ENCODE measurements around the gene ZBTB11. TPM values are rescaled to one million over a fixed set of nuclear protein-coding genes. Genes with fewer than 3 reads are reported as not detected.
A peak's percentile ranks its signal among the peaks of the same experiment; 100 is the strongest.

ZBTB11 gene
- total and polyA plus RNA-seq, 2 experiments from 2014 or later = 8.7 to 21.4 TPM

DNA sequence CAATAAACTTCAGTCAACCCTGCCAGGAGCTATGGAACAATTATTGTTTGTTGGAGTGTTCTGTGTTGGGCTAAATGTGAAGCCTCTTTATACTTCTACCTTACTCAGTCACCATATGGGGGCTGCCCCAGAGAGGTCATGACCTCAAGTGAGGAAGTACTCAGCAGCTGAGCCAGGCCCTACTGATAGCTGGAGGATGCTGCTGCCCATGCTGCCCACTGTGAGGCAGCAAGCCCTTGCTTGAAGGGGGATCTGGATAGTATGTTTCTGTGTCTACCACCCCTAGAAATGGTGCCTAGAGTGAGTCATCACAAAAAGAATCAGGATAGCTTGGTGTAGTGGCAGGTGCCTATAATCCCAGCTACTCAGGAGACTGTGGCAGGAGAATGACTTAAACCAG, 14.0 kb upstream of the ZBTB11 start:
- Histone ChIP-seq H4K20me1 (ENCODE audit: insufficient read depth) (no peaks in the 10 kb centered on the region), H3F3A (ENCODE audit: insufficient read depth) (peaks cover 7% of the 10 kb centered on the region; the same call in 1 of the 2 replicates), H3K9me3 (ENCODE audit: low read depth) (no peaks in the 10 kb centered on the region), H3K36me3 (ENCODE audit: low read depth) (no peaks in the 10 kb centered on the region), H3K27ac (no peak overlapping the region), H3K4me1 (ENCODE audit: insufficient read depth) (peaks cover 5% of the 10 kb centered on the region; the same call in 1 of the 2 replicates), H3K4me2 (ENCODE audit: unreplicated experiment) (no peak overlapping the region), H2AFZ (no peak overlapping the region), H3K9me2 (ENCODE audit: insufficient read depth) (no peaks in the 10 kb centered on the region), H3K4me3 (no peak overlapping the region), H3K27me3 (replicated peaks; ENCODE audit: insufficient read depth) (no peaks in the 10 kb centered on the region), H3K9ac (no peak overlapping the region), H3K79me2 (ENCODE audit: insufficient read depth) (peaks cover 5% of the 10 kb centered on the region)
- no peak for DNase-seq
- in situ Hi-C loops (cut with MboI) = no loop called here
- TF ChIP-seq EZH2 (IDR thresholded peaks at IDR 0.05; ENCODE audit: insufficient read depth, poor library complexity, severe bottlenecking) = no peak
- no peak for TF ChIP-seq EZH2phosphoT487 (IDR thresholded peaks at IDR 0.05; ENCODE audit: insufficient read depth, low read depth)

- H3K27ac ChIP-seq = no peak overlapping the region
- no peak for DNase-seq
- H3K4me1 ChIP-seq (ENCODE audit: insufficient read depth) = peaks cover 11% of the 10 kb centered on the region
- no peaks in the 10 kb centered on the region for H3K9me2 ChIP-seq (ENCODE audit: insufficient read depth)
- no peaks in the 10 kb centered on the region for H3K9me3 ChIP-seq (ENCODE audit: low read depth)
- no peak overlapping the region for H3K4me2 ChIP-seq (ENCODE audit: unreplicated experiment)
- peaks cover 22% of the 10 kb centered on the region for H3K79me2 ChIP-seq (ENCODE audit: insufficient read depth)
- no peaks in the 10 kb centered on the region; the same call in 1 of the 2 replicates for H4K20me1 ChIP-seq (ENCODE audit: insufficient read depth)
- in situ Hi-C loops (cut with MboI) = no loop called here
- H3K36me3 ChIP-seq (ENCODE audit: low read depth) = peaks cover 13% of the 10 kb centered on the region; the same call in 1 of the 2 replicates
- H3K27me3 ChIP-seq (replicated peaks; ENCODE audit: insufficient read depth) = no peaks in the 10 kb centered on the region
- TF ChIP-seq EZH2phosphoT487 (IDR thresholded peaks at IDR 0.05; ENCODE audit: insufficient read depth, low read depth) = no peak
- no peak for TF ChIP-seq EZH2 (IDR thresholded peaks at IDR 0.05; ENCODE audit: insufficient read depth, poor library complexity, severe bottlenecking)
- no peak overlapping the region for H3K4me3 ChIP-seq
- WGBS, 2 experiments (ENCODE audit: low coverage in 1 of 2, low lambda C conversion rate in 2 of 2, missing lambda C conversion rate in 2 of 2) = 77 to 88% methylated on average over 2 of the region's 2 CpGs
- no peak overlapping the region for H3K9ac ChIP-seq
- H2AFZ ChIP-seq = no peak overlapping the region
- peaks cover 21% of the 10 kb centered on the region; the same call in 1 of the 2 replicates for H3F3A ChIP-seq (ENCODE audit: insufficient read depth)
Measured at GRCh38 chr3:101689286-101689685, 12.4 kb upstream of the ZBTB11 start.

- H3F3A ChIP-seq (ENCODE audit: insufficient read depth) = peaks cover 40% of the 10 kb centered on the region
- H3K4me3 ChIP-seq = peak overlapping the region; percentile 71
- peaks cover 31% of the 10 kb centered on the region for H3K36me3 ChIP-seq (ENCODE audit: low read depth)
- in situ Hi-C loops (cut with MboI) = no loop called here
- peaks cover 29% of the 10 kb centered on the region for H3K4me1 ChIP-seq (ENCODE audit: insufficient read depth)
- peaks cover 3% of the 10 kb centered on the region; the same call in 1 of the 2 replicates for H4K20me1 ChIP-seq (ENCODE audit: insufficient read depth)
- peak; percentile 69 for DNase-seq
- peaks cover 42% of the 10 kb centered on the region for H3K79me2 ChIP-seq (ENCODE audit: insufficient read depth)
- H3K27me3 ChIP-seq (replicated peaks; ENCODE audit: insufficient read depth) = no peaks in the 10 kb centered on the region
- peak overlapping the region; percentile 89 for H3K27ac ChIP-seq
- peak overlapping the region; percentile 70 for H3K4me2 ChIP-seq (ENCODE audit: unreplicated experiment)
- H3K9ac ChIP-seq = peak overlapping the region; percentile 76
- H3K9me3 ChIP-seq (ENCODE audit: low read depth) = no peaks in the 10 kb centered on the region
- no peaks in the 10 kb centered on the region for H3K9me2 ChIP-seq (ENCODE audit: insufficient read depth)
- TF ChIP-seq EZH2phosphoT487 (IDR thresholded peaks at IDR 0.05; ENCODE audit: insufficient read depth, low read depth) (no peak), EZH2 (IDR thresholded peaks at IDR 0.05; ENCODE audit: insufficient read depth, poor library complexity, severe bottlenecking) (no peak)
- WGBS, 2 experiments (ENCODE audit: low coverage in 1 of 2, low lambda C conversion rate in 2 of 2, missing lambda C conversion rate in 2 of 2) = 26 to 27% methylated on average over 25 of the region's 25 CpGs
- H2AFZ ChIP-seq = peak overlapping the region; percentile 78
Measured at GRCh38 chr3:101687142-101687931, 10.4 kb upstream of the ZBTB11 start.

GRCh38 chr3:101685870-101686307, 9.0 kb upstream of the ZBTB11 start:
- H3K9me2 ChIP-seq (ENCODE audit: insufficient read depth) = no peaks in the 10 kb centered on the region
- peak overlapping the region; percentile 92 for H3K4me2 ChIP-seq (ENCODE audit: unreplicated experiment)
- no peaks in the 10 kb centered on the region for H3K27me3 ChIP-seq (replicated peaks; ENCODE audit: insufficient read depth)
- peaks cover 3% of the 10 kb centered on the region; the same call in 1 of the 2 replicates for H4K20me1 ChIP-seq (ENCODE audit: insufficient read depth)
- in situ Hi-C loops (cut with MboI) = no loop called here
- peak overlapping the region; percentile 93 for H3K4me3 ChIP-seq
- H3K9ac ChIP-seq = peak overlapping the region; percentile 97
- peak overlapping the region; percentile 74 for H2AFZ ChIP-seq
- H3K36me3 ChIP-seq (ENCODE audit: low read depth) = peaks cover 46% of the 10 kb centered on the region
- H3K27ac ChIP-seq = peak overlapping the region; percentile 87
- TF ChIP-seq EZH2 (IDR thresholded peaks at IDR 0.05; ENCODE audit: insufficient read depth, poor library complexity, severe bottlenecking) = no peak
- no peak for TF ChIP-seq EZH2phosphoT487 (IDR thresholded peaks at IDR 0.05; ENCODE audit: insufficient read depth, low read depth)
- H3F3A ChIP-seq (ENCODE audit: insufficient read depth) = peaks cover 55% of the 10 kb centered on the region
- WGBS, 2 experiments (ENCODE audit: low coverage in 1 of 2, low lambda C conversion rate in 2 of 2, missing lambda C conversion rate in 2 of 2) = 0% methylated on average over 11 of the region's 11 CpGs
- peaks cover 56% of the 10 kb centered on the region for H3K79me2 ChIP-seq (ENCODE audit: insufficient read depth)
- no peaks in the 10 kb centered on the region for H3K9me3 ChIP-seq (ENCODE audit: low read depth)
- peaks cover 29% of the 10 kb centered on the region for H3K4me1 ChIP-seq (ENCODE audit: insufficient read depth)
- peak; percentile 43 for DNase-seq
